Spleen (tissue), 11 donors: ENCODE data around the gene P2RY2. TPM values are rescaled to one million over a fixed set of nuclear protein-coding genes. Genes with fewer than 3 reads are reported as not detected.

ENCODE experiments used
- DNase-seq: peaks from one replicate; pipeline ENCODE4 v3.0.0-alpha.2; 2020
- H3K27ac ChIP-seq, 8 donors: fragments of 200-600 bp; sonication (generic) in 7 of 8; 1 replicate in 4 of 8; 2 replicates in 4 of 8; pipeline versions ENCODE4 v1.5.0 to v1.8.0; 2016 to 2021; ENCODE audit warnings: inconsistent platforms in 4 of 8, mild to moderate bottlenecking in 4 of 8, moderate library complexity in 1 of 8
- H3K27me3 ChIP-seq, 7 donors: fragments of 200-600 bp; sonication (generic) in 6 of 7; replicated peaks in 1 of 7; 1 replicate in 4 of 7; 2 replicates in 3 of 7; pipeline versions ENCODE4 v1.5.0 to v1.8.0; 2016 to 2021; ENCODE audit warnings: inconsistent platforms in 3 of 7, mild to moderate bottlenecking in 1 of 7
- H3K36me3 ChIP-seq, 6 donors: fragments of 200-600 bp; sonication (generic) in 5 of 6; 1 replicate in 4 of 6; 2 replicates in 2 of 6; pipeline versions ENCODE4 v1.5.0 to v1.8.0; 2016 to 2021; ENCODE audit warnings: inconsistent platforms in 2 of 6
- H3K4me1 ChIP-seq, 6 donors: fragments of 200-600 bp; sonication (generic) in 5 of 6; 1 replicate in 3 of 6; 2 replicates in 3 of 6; pipeline versions ENCODE4 v1.5.0 to v1.8.0; 2016 to 2021; ENCODE audit warnings: inconsistent platforms in 3 of 6
- H3K4me3 ChIP-seq, 8 donors: fragments of 200-600 bp; sonication (generic) in 7 of 8; 1 replicate in 4 of 8; 2 replicates in 4 of 8; pipeline versions ENCODE4 v1.5.0 to v1.8.0; 2016 to 2021; ENCODE audit warnings: inconsistent platforms in 4 of 8, mild to moderate bottlenecking in 4 of 8, moderate library complexity in 2 of 8
- H3K9me3 ChIP-seq, 8 donors: fragments of 200-600 bp; sonication (generic) in 7 of 8; 1 replicate in 4 of 8; 2 replicates in 4 of 8; pipeline versions ENCODE4 v1.5.0 to v1.8.0; 2016 to 2021; ENCODE audit warnings: inconsistent platforms in 4 of 8
- CTCF ChIP-seq, 11 experiments: fragments of 200-600 bp in 7 of 11; fragments of 450-650 bp in 4 of 11; sonication (generic) in 4 of 11; IDR thresholded peaks in 8 of 11; conservative IDR thresholded peaks in 3 of 11; 1 replicate in 7 of 11; 2 replicates in 4 of 11; pipeline versions ENCODE4 v1.4.0 to v1.8.0; 2016 to 2021; ENCODE audit warnings: antibody characterized with exemption in 11 of 11, inconsistent platforms in 4 of 11, mild to moderate bottlenecking in 1 of 11
- POLR2A ChIP-seq, 3 donors: fragments of 450-650 bp; IDR thresholded peaks; one replicate each; pipeline ENCODE4 v1.5.1; 2017; ENCODE audit warnings: antibody characterized with exemption in 3 of 3, mild to moderate bottlenecking in 1 of 3
- POLR2AphosphoS5 ChIP-seq, 3 donors: sonication (generic); formaldehyde crosslinking; IDR thresholded peaks; one replicate each; pipeline ENCODE4 v1.5.1; 2017; ENCODE audit warnings: antibody characterized with exemption in 3 of 3
- WGBS, 5 donors: extraction: QIAGEN DNeasy Blood & Tissue Kit in 3 of 5; methylation state at CpG; one replicate each; pipeline versions ENCODE4 v1.1.5 to v1.1.7; 2013 to 2018; 5-methylcytosine and 5-hydroxymethylcytosine counted together
- intact Hi-C: fragments of 100-400 bp; cut with DNase I; formaldehyde crosslinking; loops from one replicate; pipeline ENCODE4 v1.15.0; 2023; ENCODE audit warnings: low total_unique reads
- polyA plus RNA-seq, 3 donors: library from polyadenylated mRNA; stranded (reverse); fragments of 200-250 nt; gene quantifications; one replicate each; pipeline ENCODE4 v1.2.1, GENCODE V29; 2013
- total RNA-seq, 7 donors: library from RNA; depleted of rRNA in 3 of 7; stranded (reverse); fragments of >200 nt in 3 of 7; fragmentation: NEBNext Ultra II Directional in 4 of 7; extraction: Animal tissue kit (Norgen Biotek cat#: 25700) in 4 of 7; gene quantifications; one replicate each; pipeline versions ENCODE4 v1.1.0 to v1.2.1, GENCODE V29; 2016 to 2021
- donor health status: healthy with polysubstance abuse.
- donor health status: DM: no; HTN: no; CAD: no; lungs with moderate emphysema.
- donor health status: DM: no; HTN: no; CAD: no.
- donor health status: Bipolar disorder and iron deficiency.
- donor health status: healthy.
- donor health status: DM: no; HTN: no; CAD: no.
- donor health status: DM: yes; HTN: yes; CAD: no.

The P2RY2 gene
- total and polyA plus RNA-seq, 10 donors = 0.99 to 17.5 (median 10.7) TPM

DNA sequence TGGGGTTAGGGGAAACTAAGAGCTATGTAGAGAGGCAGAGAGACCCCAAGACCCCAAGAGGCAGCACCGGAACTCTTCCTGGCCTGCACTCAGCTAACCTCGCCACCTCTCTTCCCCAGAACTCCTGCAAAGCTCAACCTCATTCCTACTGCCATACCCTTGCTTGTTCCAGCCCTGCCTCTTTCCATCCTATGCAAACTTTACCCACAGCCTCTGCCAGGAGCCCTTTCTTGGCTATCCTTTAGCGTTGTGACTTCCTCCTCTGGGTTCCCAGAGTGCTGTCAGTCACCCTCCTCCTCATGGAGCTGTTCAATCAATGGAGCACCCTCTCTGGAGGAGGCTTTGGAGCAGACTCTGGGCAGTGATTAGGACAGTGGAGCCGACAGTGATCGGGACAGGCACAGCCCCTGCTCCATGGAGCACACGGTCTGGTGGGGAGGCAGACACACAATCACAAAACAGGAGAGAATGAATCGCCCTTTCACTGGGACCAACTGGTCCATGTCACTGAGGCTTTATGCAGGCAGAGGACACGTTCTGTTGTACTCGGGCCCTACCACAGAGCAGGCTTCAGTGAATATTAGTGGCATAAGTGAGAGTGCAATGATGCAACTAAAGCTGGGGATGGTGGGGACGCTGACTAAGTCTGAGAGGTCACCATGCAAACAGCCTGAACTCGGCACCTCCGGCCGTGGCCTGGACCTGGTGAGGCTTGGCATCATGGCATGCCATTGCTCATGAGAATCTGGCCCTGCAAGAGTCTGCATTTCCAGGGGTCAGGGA lies 24.6 kb upstream of the P2RY2 start:
- Histone ChIP-seq H3K4me1 (peaks cover 0 to 42% (median 14%) of the 10 kb centered on the region in 6 donors), H3K9me3 (no peaks in the 10 kb centered on the region), H3K27me3 (no peaks in the 10 kb centered on the region), H3K27ac (no peak overlapping the region), H3K36me3 (no peaks in the 10 kb centered on the region), H3K4me3 (no peak overlapping the region)
- WGBS, 5 donors = 73 to 84% (median 78%) methylated on average over 13 of the region's 13 CpGs
- TF ChIP-seq CTCF (IDR thresholded peaks at IDR 0.05 in 8 of 11, conservative IDR thresholded peaks at IDR 0.05 in 3 of 11) = no peak
- TF ChIP-seq POLR2AphosphoS5 (IDR thresholded peaks at IDR 0.05) = no peak
- no peak for TF ChIP-seq POLR2A (IDR thresholded peaks at IDR 0.05)
- intact Hi-C loops = no loop called here
- DNase-seq = no peak

DNA sequence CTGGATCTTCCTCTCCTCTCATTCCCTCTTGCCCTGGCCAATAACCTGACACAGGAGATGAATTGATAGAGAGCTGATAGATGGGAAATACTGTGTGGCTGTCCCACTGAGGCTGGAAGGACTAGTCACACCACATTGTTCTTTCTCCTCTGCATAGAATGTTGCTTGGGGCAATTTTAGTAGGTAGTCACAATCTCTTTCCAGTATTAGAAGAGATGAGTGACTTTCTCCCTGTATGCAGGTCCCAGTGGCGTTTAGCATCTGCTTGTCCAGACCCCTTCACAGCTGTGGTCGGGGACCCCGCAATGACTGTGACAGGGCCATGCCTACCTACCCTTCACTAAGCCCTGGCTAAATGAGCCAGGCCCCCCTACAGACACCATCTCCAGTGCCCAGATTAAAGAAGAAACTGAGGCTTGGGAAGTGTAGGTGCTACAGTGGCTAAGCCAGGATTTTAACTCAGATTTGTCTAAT lies 24.0 kb upstream of the P2RY2 start:
- TF ChIP-seq POLR2AphosphoS5 (IDR thresholded peaks at IDR 0.05) (no peak), POLR2A (IDR thresholded peaks at IDR 0.05) (no peak), CTCF (IDR thresholded peaks at IDR 0.05 in 8 of 11, conservative IDR thresholded peaks at IDR 0.05 in 3 of 11) (no peak)
- H3K4me1 ChIP-seq = peaks cover 0 to 35% (median 10%) of the 10 kb centered on the region in 6 donors
- no peaks in the 10 kb centered on the region for H3K9me3 ChIP-seq
- no peak overlapping the region for H3K4me3 ChIP-seq
- intact Hi-C loops = no loop called here
- WGBS, 5 donors = 85 to 100% (median 93%) methylated on average over 3 of the region's 3 CpGs
- no peaks in the 10 kb centered on the region for H3K27me3 ChIP-seq
- H3K27ac ChIP-seq = no peak overlapping the region
- no peak for DNase-seq
- H3K36me3 ChIP-seq = no peaks in the 10 kb centered on the region

DNA sequence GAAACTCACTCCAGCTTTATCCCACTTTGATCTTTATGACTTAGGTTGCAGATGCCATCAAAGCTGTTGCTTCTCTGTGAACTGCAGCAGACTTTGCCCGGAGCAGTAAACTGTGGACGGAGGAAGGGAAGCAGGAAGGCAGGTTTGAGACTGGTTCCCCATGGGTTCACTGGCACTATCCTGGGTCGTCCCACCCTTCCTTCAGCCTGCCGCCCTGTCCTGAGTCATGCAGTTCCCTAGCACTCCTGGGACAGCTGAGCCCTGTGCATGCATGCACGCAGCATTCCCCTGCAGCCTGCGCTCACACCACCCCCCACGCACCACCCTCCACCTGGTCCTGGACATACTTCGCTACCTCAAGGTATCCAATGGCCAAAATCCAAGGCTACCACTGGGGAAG lies 23.5 kb upstream of the P2RY2 start:
- 80 to 92% (median 85%) methylated on average over 7 to 8 of the region's 8 CpGs for WGBS, 5 donors
- H3K9me3 ChIP-seq = no peaks in the 10 kb centered on the region
- intact Hi-C loops = no loop called here
- H3K4me1 ChIP-seq = peaks cover 0 to 30% (median 6%) of the 10 kb centered on the region in 6 donors
- H3K4me3 ChIP-seq = no peak overlapping the region
- no peak for DNase-seq
- no peak overlapping the region for H3K27ac ChIP-seq
- no peaks in the 10 kb centered on the region for H3K36me3 ChIP-seq
- H3K27me3 ChIP-seq = no peaks in the 10 kb centered on the region
- TF ChIP-seq POLR2A (IDR thresholded peaks at IDR 0.05) (no peak), CTCF (IDR thresholded peaks at IDR 0.05 in 8 of 11, conservative IDR thresholded peaks at IDR 0.05 in 3 of 11) (no peak), POLR2AphosphoS5 (IDR thresholded peaks at IDR 0.05) (no peak)

GRCh38 chr11:73195191-73196007 lies 22.7 kb upstream of the P2RY2 start:
- no peak overlapping the region for H3K4me3 ChIP-seq
- no peak overlapping the region for H3K27ac ChIP-seq
- H3K9me3 ChIP-seq = no peaks in the 10 kb centered on the region
- no peak for DNase-seq
- intact Hi-C loops = no loop called here
- H3K36me3 ChIP-seq = no peaks in the 10 kb centered on the region
- 73 to 95% (median 89%) methylated on average over 1 to 3 of the region's 3 CpGs for whole genome bisulfite sequencing, 5 donors
- H3K4me1 ChIP-seq = peaks cover 0 to 28% (median 1%) of the 10 kb centered on the region in 6 donors
- TF ChIP-seq POLR2AphosphoS5 (IDR thresholded peaks at IDR 0.05) (no peak), POLR2A (IDR thresholded peaks at IDR 0.05) (no peak), CTCF (IDR thresholded peaks at IDR 0.05 in 8 of 11, conservative IDR thresholded peaks at IDR 0.05 in 3 of 11) (no peak)
- no peaks in the 10 kb centered on the region for H3K27me3 ChIP-seq
